Measurements from ENCODE around the gene ZNF563. TPM values are rescaled to one million over a fixed set of nuclear protein-coding genes. Genes with fewer than 3 reads are reported as not detected.

Gene ZNF563
- total and polyA plus RNA-seq, 2 of the 8 experiments (the other 6 are each of a cell fraction or from before 2014, with no cell fraction given), result 0.91 to 2.3 TPM

GRCh38 chr19:12353375-12353774 lies 19.9 kb upstream of the ZNF563 start:
- FAIRE-seq (no peak), DNase-seq (ENCODE audit: low read depth in 1 of 2, low spot score in 2 of 2) (no peak)
- Histone ChIP-seq H4K5ac (ENCODE audit: insufficient read length, low read depth, low read length) (no peak overlapping the region), H3K23ac (ENCODE audit: insufficient read length) (no peak overlapping the region), H3K79me1 (ENCODE audit: low read depth, low read length) (no peaks in the 10 kb centered on the region), H3K9me3 (ENCODE audit: insufficient read depth in 2 of 2, low read depth in 1 of 2, low read length in 1 of 2) (peaks cover 55 to 60% of the 10 kb centered on the region in 2 experiments), H3K23me2 (ENCODE audit: low read depth, low read length) (no peaks in the 10 kb centered on the region), H3K36me3 (ENCODE audit: control insufficient read depth in 2 of 4, insufficient read depth in 4 of 4, low read length in 3 of 4) (peaks cover 0 to 26% (median 3%) of the 10 kb centered on the region in 4 experiments; a peak in 4 of 8 replicates), H4K91ac (replicated peaks; ENCODE audit: insufficient read length, low read length) (no peak overlapping the region), H2BK20ac (ENCODE audit: low read length) (no peak overlapping the region), H2AK5ac (ENCODE audit: low read depth, low read length) (no peak overlapping the region), H3K4me1 (replicated peaks in 1 of 4; ENCODE audit: control insufficient read depth in 3 of 4, insufficient read depth in 4 of 4, low read length in 3 of 4) (no peaks in the 10 kb centered on the region), H2BK5ac (ENCODE audit: low read depth, low read length) (no peak overlapping the region), H3K9ac (replicated peaks in 1 of 4; ENCODE audit: extremely low read depth in 1 of 4, low read depth in 3 of 4, low read length in 3 of 4) (no peak overlapping the region), H4K20me1 (replicated peaks in 1 of 2; ENCODE audit: control insufficient read depth in 1 of 2, insufficient read depth in 2 of 2, low read length in 2 of 2) (no peaks in the 10 kb centered on the region), H4K8ac (ENCODE audit: extremely low read depth, insufficient read depth, low read length) (no peak overlapping the region), H3K27me3 (replicated peaks in 1 of 4; ENCODE audit: control insufficient read depth in 3 of 4, extremely low read depth in 1 of 4, insufficient read depth in 3 of 4, low read length in 3 of 4) (no peaks in the 10 kb centered on the region), H3K14ac (ENCODE audit: insufficient read length) (no peak overlapping the region), H2BK120ac (replicated peaks; ENCODE audit: low read depth, low read length) (no peak overlapping the region), H3K18ac (ENCODE audit: extremely low read depth, low read length) (no peak overlapping the region), H3K4me2 (ENCODE audit: insufficient read depth in 1 of 2, low read depth in 2 of 2, low read length in 2 of 2) (no peak overlapping the region), H3K27ac (ENCODE audit: low read depth, low read length) (no peak overlapping the region), H2BK15ac (ENCODE audit: low read length) (no peak overlapping the region), H2AFZ (ENCODE audit: low read length) (no peak overlapping the region), H3K4ac (replicated peaks; ENCODE audit: insufficient read length, low read depth, low read length) (no peak overlapping the region), H3K79me2 (ENCODE audit: control insufficient read depth in 1 of 2, insufficient read depth in 2 of 2, low read length in 2 of 2) (no peaks in the 10 kb centered on the region), H2BK12ac (ENCODE audit: low read depth, low read length) (no peak overlapping the region), H3K56ac (replicated peaks; ENCODE audit: insufficient read length, low read depth, low read length) (no peak overlapping the region), H3K4me3 (ENCODE audit: extremely low read depth in 1 of 4, insufficient read depth in 2 of 4, low read depth in 3 of 4, low read length in 4 of 4) (no peak overlapping the region)
- TF ChIP-seq, protein P1, sequence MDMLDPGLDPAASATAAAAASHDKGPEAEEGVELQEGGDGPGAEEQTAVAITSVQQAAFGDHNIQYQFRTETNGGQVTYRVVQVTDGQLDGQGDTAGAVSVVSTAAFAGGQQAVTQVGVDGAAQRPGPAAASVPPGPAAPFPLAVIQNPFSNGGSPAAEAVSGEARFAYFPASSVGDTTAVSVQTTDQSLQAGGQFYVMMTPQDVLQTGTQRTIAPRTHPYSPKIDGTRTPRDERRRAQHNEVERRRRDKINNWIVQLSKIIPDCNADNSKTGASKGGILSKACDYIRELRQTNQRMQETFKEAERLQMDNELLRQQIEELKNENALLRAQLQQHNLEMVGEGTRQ (IDR thresholded peaks at IDR 0.05; ENCODE audit: low read length), result no peak
- no peak for TF ChIP-seq ZNF274 (IDR thresholded peaks at IDR 0.05; ENCODE audit: borderline replicate concordance, extremely low read depth, low read length)
- no peak for TF ChIP-seq ATF2 (IDR thresholded peaks at IDR 0.05; ENCODE audit: low read length)
- ChIA-PET POLR2A (ENCODE audit: partially characterized antibody) (no interaction called here), CTCF (ENCODE audit: partially characterized antibody) (no interaction called here)
- 80% methylated on average over 4 of the region's 4 CpGs; no CpG with 5 or more reads in 1 of the 2 experiments for WGBS, 2 experiments (ENCODE audit: extremely low coverage in 1 of 2, insufficient coverage in 1 of 2, insufficient read length in 1 of 2, insufficient replicate concordance in 2 of 2, low coverage in 1 of 2, low lambda C conversion rate in 2 of 2, missing lambda C conversion rate in 1 of 2)
